GM23338 (cell line): ENCODE data around the gene FAM89B.

Experiments used
- CREB1 ChIP-seq: fragments of 250-450 bp; sonication (Bioruptor Pico); IDR thresholded peaks from 2 replicates; pipeline ENCODE4 v1.5.0; 2020; ENCODE audit warnings: low read depth, mild to moderate bottlenecking, moderate library complexity
- CTCF ChIP-seq, 2 experiments: fragments of 200-600 bp in 1 of 2; sonication (generic) in 1 of 2; conservative IDR thresholded peaks; 2 replicates each; pipeline versions ENCODE4 v1.5.1 to v1.6.1; 2016 to 2017; ENCODE audit warnings: antibody characterized with exemption in 2 of 2, low read depth in 2 of 2, mild to moderate bottlenecking in 2 of 2, moderate library complexity in 1 of 2
- EZH2 ChIP-seq: fragments of 200-600 bp; sonication (generic); IDR thresholded peaks from one replicate; pipeline ENCODE4 v1.8.0; 2017; ENCODE audit warnings: antibody characterized with exemption, mild to moderate bottlenecking, low read depth; ENCODE audit not compliant: unreplicated experiment
- EZH2phosphoT487 ChIP-seq: fragments of 200-600 bp; sonication (generic); IDR thresholded peaks from one replicate; pipeline ENCODE4 v1.8.1; 2018; ENCODE audit warnings: antibody characterized with exemption; ENCODE audit not compliant: unreplicated experiment
- JUNB ChIP-seq: IDR thresholded peaks from one replicate; pipeline ENCODE4 v1.6.1; 2016; ENCODE audit warnings: antibody characterized with exemption; ENCODE audit not compliant: unreplicated experiment
- NANOG ChIP-seq: IDR thresholded peaks from 2 replicates; pipeline ENCODE4 v1.6.1; 2016; ENCODE audit warnings: antibody characterized with exemption, borderline replicate concordance
- POLR2AphosphoS5 ChIP-seq: IDR thresholded peaks from 2 replicates; pipeline ENCODE4 v1.6.1; 2016; ENCODE audit warnings: antibody characterized with exemption, low read depth
- REST ChIP-seq: IDR thresholded peaks from one replicate; pipeline ENCODE4 v1.6.1; 2018; ENCODE audit warnings: antibody characterized with exemption; ENCODE audit not compliant: unreplicated experiment
- STAT1 ChIP-seq: IDR thresholded peaks from one replicate; pipeline ENCODE4 v1.6.1; 2016; ENCODE audit warnings: antibody characterized with exemption; ENCODE audit not compliant: unreplicated experiment
- ZNF331 ChIP-seq: fragments of 250-450 bp; sonication (Bioruptor Pico); IDR thresholded peaks from 2 replicates; pipeline ENCODE4 v1.5.0; 2020; ENCODE audit warnings: low read depth, mild to moderate bottlenecking, moderate library complexity
- TF ChIP-seq, protein P1 (sequence below): IDR thresholded peaks from 2 replicates; pipeline ENCODE4 v1.6.1; 2016; ENCODE audit warnings: antibody characterized with exemption
- TF ChIP-seq, protein P2 (sequence below): fragments of 250-450 bp; sonication (Bioruptor Pico); IDR thresholded peaks from 2 replicates; pipeline ENCODE4 v1.5.0; 2020; ENCODE audit warnings: mild to moderate bottlenecking, moderate library complexity

- TF ChIP-seq CTCF (conservative IDR thresholded peaks at IDR 0.05; ENCODE audit: low read depth in 2 of 2) (no peak), EZH2phosphoT487 (no peak), EZH2 (no peak), CREB1 (CRISPR knock-in tag) (no peak), REST (no peak), POLR2AphosphoS5 (no peak), NANOG (no peak), STAT1 (no peak), ZNF331 (CRISPR knock-in tag) (no peak), JUNB (no peak)
- TF ChIP-seq, protein P1, sequence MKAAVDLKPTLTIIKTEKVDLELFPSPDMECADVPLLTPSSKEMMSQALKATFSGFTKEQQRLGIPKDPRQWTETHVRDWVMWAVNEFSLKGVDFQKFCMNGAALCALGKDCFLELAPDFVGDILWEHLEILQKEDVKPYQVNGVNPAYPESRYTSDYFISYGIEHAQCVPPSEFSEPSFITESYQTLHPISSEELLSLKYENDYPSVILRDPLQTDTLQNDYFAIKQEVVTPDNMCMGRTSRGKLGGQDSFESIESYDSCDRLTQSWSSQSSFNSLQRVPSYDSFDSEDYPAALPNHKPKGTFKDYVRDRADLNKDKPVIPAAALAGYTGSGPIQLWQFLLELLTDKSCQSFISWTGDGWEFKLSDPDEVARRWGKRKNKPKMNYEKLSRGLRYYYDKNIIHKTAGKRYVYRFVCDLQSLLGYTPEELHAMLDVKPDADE = no peak
- TF ChIP-seq, protein P2, sequence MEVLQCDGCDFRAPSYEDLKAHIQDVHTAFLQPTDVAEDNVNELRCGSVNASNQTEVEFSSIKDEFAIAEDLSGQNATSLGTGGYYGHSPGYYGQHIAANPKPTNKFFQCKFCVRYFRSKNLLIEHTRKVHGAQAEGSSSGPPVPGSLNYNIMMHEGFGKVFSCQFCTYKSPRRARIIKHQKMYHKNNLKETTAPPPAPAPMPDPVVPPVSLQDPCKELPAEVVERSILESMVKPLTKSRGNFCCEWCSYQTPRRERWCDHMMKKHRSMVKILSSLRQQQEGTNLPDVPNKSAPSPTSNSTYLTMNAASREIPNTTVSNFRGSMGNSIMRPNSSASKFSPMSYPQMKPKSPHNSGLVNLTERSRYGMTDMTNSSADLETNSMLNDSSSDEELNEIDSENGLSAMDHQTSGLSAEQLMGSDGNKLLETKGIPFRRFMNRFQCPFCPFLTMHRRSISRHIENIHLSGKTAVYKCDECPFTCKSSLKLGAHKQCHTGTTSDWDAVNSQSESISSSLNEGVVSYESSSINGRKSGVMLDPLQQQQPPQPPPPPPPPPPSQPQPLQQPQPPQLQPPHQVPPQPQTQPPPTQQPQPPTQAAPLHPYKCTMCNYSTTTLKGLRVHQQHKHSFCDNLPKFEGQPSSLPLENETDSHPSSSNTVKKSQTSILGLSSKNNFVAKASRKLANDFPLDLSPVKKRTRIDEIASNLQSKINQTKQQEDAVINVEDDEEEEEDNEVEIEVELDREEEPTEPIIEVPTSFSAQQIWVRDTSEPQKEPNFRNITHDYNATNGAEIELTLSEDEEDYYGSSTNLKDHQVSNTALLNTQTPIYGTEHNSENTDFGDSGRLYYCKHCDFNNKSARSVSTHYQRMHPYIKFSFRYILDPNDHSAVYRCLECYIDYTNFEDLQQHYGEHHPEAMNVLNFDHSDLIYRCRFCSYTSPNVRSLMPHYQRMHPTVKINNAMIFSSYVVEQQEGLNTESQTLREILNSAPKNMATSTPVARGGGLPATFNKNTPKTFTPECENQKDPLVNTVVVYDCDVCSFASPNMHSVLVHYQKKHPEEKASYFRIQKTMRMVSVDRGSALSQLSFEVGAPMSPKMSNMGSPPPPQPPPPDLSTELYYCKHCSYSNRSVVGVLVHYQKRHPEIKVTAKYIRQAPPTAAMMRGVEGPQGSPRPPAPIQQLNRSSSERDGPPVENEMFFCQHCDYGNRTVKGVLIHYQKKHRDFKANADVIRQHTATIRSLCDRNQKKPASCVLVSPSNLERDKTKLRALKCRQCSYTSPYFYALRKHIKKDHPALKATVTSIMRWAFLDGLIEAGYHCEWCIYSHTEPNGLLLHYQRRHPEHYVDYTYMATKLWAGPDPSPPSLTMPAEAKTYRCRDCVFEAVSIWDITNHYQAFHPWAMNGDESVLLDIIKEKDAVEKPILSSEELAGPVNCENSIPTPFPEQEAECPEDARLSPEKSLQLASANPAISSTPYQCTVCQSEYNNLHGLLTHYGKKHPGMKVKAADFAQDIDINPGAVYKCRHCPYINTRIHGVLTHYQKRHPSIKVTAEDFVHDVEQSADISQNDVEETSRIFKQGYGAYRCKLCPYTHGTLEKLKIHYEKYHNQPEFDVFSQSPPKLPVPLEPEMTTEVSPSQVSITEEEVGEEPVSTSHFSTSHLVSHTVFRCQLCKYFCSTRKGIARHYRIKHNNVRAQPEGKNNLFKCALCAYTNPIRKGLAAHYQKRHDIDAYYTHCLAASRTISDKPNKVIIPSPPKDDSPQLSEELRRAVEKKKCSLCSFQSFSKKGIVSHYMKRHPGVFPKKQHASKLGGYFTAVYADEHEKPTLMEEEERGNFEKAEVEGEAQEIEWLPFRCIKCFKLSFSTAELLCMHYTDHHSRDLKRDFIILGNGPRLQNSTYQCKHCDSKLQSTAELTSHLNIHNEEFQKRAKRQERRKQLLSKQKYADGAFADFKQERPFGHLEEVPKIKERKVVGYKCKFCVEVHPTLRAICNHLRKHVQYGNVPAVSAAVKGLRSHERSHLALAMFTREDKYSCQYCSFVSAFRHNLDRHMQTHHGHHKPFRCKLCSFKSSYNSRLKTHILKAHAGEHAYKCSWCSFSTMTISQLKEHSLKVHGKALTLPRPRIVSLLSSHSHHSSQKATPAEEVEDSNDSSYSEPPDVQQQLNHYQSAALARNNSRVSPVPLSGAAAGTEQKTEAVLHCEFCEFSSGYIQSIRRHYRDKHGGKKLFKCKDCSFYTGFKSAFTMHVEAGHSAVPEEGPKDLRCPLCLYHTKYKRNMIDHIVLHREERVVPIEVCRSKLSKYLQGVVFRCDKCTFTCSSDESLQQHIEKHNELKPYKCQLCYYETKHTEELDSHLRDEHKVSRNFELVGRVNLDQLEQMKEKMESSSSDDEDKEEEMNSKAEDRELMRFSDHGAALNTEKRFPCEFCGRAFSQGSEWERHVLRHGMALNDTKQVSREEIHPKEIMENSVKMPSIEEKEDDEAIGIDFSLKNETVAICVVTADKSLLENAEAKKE (CRISPR knock-in tag) = no peak
Observed at GRCh38 chr11:65535102-65535501, 37.2 kb upstream of the FAM89B start.
